Natural killer cell (primary cell): ENCODE results near the gene BBC3. TPM values are rescaled to one million over a fixed set of nuclear protein-coding genes. Genes with fewer than 3 reads are reported as not detected.

Experiments
- ATAC-seq, 3 donors: fragments of 150-1000 bp in 2 of 3; fragments of 200-7000 bp in 1 of 3; cut with Tn5 transposase; 1 replicate in 1 of 3; 2 replicates in 2 of 3; pipeline ENCODE4 v1.10.0; 2021; ENCODE audit warnings: mild to moderate bottlenecking in 2 of 3, moderate library complexity in 2 of 3
- DNase-seq, 2 donors: peaks; one replicate each; pipeline versions ENCODE4 v3.0.0 to v3.0.0-alpha.2; 2013 to 2021; ENCODE audit warnings: mixed read lengths in 1 of 2
- H3K27ac ChIP-seq: one replicate; pipeline ENCODE4 v1.5.1; 2013; ENCODE audit warnings: mild to moderate bottlenecking, low read length
- H3K27me3 ChIP-seq: one replicate; pipeline ENCODE4 v1.6.1; 2013; ENCODE audit warnings: low read length; ENCODE audit not compliant: control insufficient read depth, insufficient read depth
- H3K36me3 ChIP-seq: one replicate; pipeline ENCODE4 v1.6.1; 2013; ENCODE audit warnings: low read length; ENCODE audit not compliant: control insufficient read depth, insufficient read depth
- H3K4me1 ChIP-seq: one replicate; pipeline ENCODE4 v1.6.1; 2013; ENCODE audit warnings: low read length; ENCODE audit not compliant: control insufficient read depth, insufficient read depth
- H3K4me3 ChIP-seq: one replicate; pipeline ENCODE4 v1.5.1; 2013; ENCODE audit warnings: low read length
- H3K9me3 ChIP-seq: one replicate; pipeline ENCODE4 v1.6.1; 2013; ENCODE audit warnings: low read length; ENCODE audit not compliant: control insufficient read depth, insufficient read depth
- H3K27ac Mint-ChIP-seq, 2 donors: one replicate each; pipeline ENCODE4 v1.8.0; 2022; ENCODE audit warnings: mild to moderate bottlenecking in 2 of 2, mixed read lengths in 2 of 2, moderate library complexity in 1 of 2
- H3K27me3 Mint-ChIP-seq, 2 donors: one replicate each; pipeline ENCODE4 v1.8.0; 2022; ENCODE audit warnings: low read depth in 2 of 2, mixed read lengths in 2 of 2
- H3K36me3 Mint-ChIP-seq: one replicate; pipeline ENCODE4 v1.8.0; 2022; ENCODE audit warnings: mixed read lengths
- H3K4me1 Mint-ChIP-seq, 2 donors: one replicate each; pipeline ENCODE4 v1.8.0; 2022; ENCODE audit warnings: mixed read lengths in 2 of 2
- H3K4me3 Mint-ChIP-seq: one replicate; pipeline ENCODE4 v1.8.0; 2022; ENCODE audit warnings: mild to moderate bottlenecking, moderate library complexity, mixed read lengths
- H3K9me3 Mint-ChIP-seq, 2 donors: one replicate each; pipeline ENCODE4 v1.8.0; 2022; ENCODE audit warnings: mixed read lengths in 2 of 2
- CTCF ChIP-seq: fragments of 200-600 bp; IDR thresholded peaks from one replicate; pipeline ENCODE4 v1.8.0; 2022; ENCODE audit warnings: antibody characterized with exemption
- WGBS: methylation state at CpG from one replicate; pipeline ENCODE4 v1.1.7; 2013; ENCODE audit warnings: missing lambda C conversion rate; ENCODE audit not compliant: insufficient coverage; 5-methylcytosine and 5-hydroxymethylcytosine counted together
- intact Hi-C: fragments of 100-400 bp; cut with micrococcal nuclease; formaldehyde crosslinking; loops from one replicate; pipeline ENCODE4 v1.14.2; 2022
- total RNA-seq, 4 donors: library from RNA; stranded (reverse); fragments of 120-200 nt in 1 of 4; gene quantifications; one replicate each; pipeline versions ENCODE4 v1.2.3 to v1.2.4, GENCODE V29; 2013 to 2022

The BBC3 gene
- total RNA-seq, 3 donors from 2014 or later (not counting 1 experiment from before 2014, with no cell fraction given) = 39.9 to 45.1 (median 43.9) TPM

- peaks cover 0 to 9% of the 10 kb centered on the region in 2 donors for H3K27me3 Mint-ChIP-seq
- Histone ChIP-seq H3K36me3 (no peaks in the 10 kb centered on the region), H3K4me3 (no peak overlapping the region), H3K9me3 (no peaks in the 10 kb centered on the region), H3K27me3 (no peaks in the 10 kb centered on the region), H3K27ac (no peak overlapping the region), H3K4me1 (peaks cover 26% of the 10 kb centered on the region)
- peaks cover 0 to 5% of the 10 kb centered on the region in 2 donors for H3K4me1 Mint-ChIP-seq
- H3K4me3 Mint-ChIP-seq = peak overlapping the region; percentile 10
- TF ChIP-seq CTCF = peak; percentile 96
- DNase-seq (peak; percentile 81 to 87), ATAC-seq (peak in 1 of 3 donors; percentile 21)
- H3K27ac Mint-ChIP-seq = peak overlapping the region in 1 of 2 donors; percentile 49
- no peaks in the 10 kb centered on the region for H3K36me3 Mint-ChIP-seq
- WGBS = 38% methylated on average over 22 of the region's 25 CpGs
- no peaks in the 10 kb centered on the region for H3K9me3 Mint-ChIP-seq
- intact Hi-C loops = loop anchor here (1.0 kb wide), 1 partner anchor 98 kb away; no protein-coding TSS in a partner anchor
Observed at GRCh38 chr19:47247308-47247990, 16.4 kb upstream of the BBC3 start.

DNA sequence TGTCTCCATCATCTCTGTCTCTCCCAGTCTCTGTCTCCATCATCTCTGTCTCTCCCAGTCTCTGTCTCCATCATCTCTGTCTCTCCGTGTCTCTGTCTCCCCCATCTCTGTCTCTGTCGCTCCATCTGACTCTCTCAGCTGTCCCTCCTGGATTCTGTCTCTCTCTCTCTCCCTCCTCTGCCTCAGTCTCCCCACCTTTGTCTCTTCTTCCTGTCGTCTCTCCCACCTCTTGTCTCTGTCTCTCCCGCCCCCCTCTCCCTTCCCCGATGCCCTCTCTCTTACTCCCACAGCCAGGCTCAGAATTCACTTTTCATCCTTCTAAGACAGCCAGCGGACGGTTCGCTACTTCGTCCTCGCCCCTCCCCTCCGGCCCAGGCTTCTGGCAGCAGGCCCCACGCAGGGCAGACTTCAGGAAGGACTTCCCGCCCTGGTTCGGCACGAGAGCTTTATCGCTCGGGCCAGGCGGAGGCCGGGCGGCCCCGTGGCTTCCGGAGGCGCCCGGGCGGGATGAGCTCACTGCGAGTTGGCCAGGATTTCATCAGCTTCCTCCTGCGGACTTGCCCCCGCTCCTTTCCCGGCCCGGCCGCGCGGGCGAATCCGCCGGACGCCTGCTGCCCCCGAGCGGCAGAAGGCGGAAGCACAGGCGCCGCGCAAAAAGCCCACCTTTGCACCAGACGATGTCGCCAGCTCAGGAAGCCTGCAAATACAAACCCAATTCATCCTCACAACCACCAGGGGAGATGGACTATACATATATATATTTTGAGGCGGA, 13.0 kb upstream of the BBC3 start:
- Mint-ChIP-seq H3K27me3 (peaks cover 0 to 12% of the 10 kb centered on the region in 2 donors), H3K36me3 (no peaks in the 10 kb centered on the region), H3K4me1 (peaks cover 3 to 8% of the 10 kb centered on the region in 2 donors), H3K27ac (no peak overlapping the region), H3K9me3 (no peaks in the 10 kb centered on the region), H3K4me3 (peak overlapping the region; percentile 80)
- H3K9me3 ChIP-seq = no peaks in the 10 kb centered on the region
- TF ChIP-seq CTCF = peak; percentile 97
- DNase-seq (peak; percentile 90 to 94), ATAC-seq (peak; percentile 60 to 88 (median 73))
- no peaks in the 10 kb centered on the region for H3K36me3 ChIP-seq
- peak overlapping the region; percentile 1 for H3K4me3 ChIP-seq
- 2% methylated on average over 46 of the region's 46 CpGs for WGBS
- intact Hi-C loops = loop anchor here (1.0 kb wide), 1 partner anchor 34 kb away; no protein-coding TSS in a partner anchor
- peaks cover 50% of the 10 kb centered on the region for H3K4me1 ChIP-seq
- H3K27me3 ChIP-seq = peaks cover 14% of the 10 kb centered on the region
- H3K27ac ChIP-seq = peak overlapping the region; percentile 60

- Mint-ChIP-seq H3K4me3 (peak overlapping the region; percentile 80), H3K27me3 (peaks cover 0 to 13% of the 10 kb centered on the region in 2 donors), H3K36me3 (no peaks in the 10 kb centered on the region), H3K27ac (no peak overlapping the region), H3K4me1 (peaks cover 5 to 11% of the 10 kb centered on the region in 2 donors), H3K9me3 (no peaks in the 10 kb centered on the region)
- Histone ChIP-seq H3K4me3 (peak overlapping the region; percentile 1), H3K27ac (peak overlapping the region; percentile 60), H3K36me3 (no peaks in the 10 kb centered on the region), H3K4me1 (peaks cover 52% of the 10 kb centered on the region), H3K9me3 (no peaks in the 10 kb centered on the region), H3K27me3 (peaks cover 14% of the 10 kb centered on the region)
- intact Hi-C loops = no loop called here
- TF ChIP-seq CTCF = no peak
- WGBS = 19% methylated on average over 9 of the region's 9 CpGs
- DNase-seq = no peak
- ATAC-seq = no peak
Observed at GRCh38 chr19:47243364-47243775, 12.4 kb upstream of the BBC3 start.
